Urinary bladder (tissue), 4 donors: ENCODE measurements around the gene CTU2. TPM values are rescaled to one million over a fixed set of nuclear protein-coding genes. Genes with fewer than 3 reads are reported as not detected.

Source experiments
- DNase-seq: peaks from one replicate; pipeline ENCODE4 v3.0.0-alpha.2; 2015; ENCODE audit errors: extremely low spot score
- H3K27ac ChIP-seq: one replicate; pipeline ENCODE4 v1.5.1; 2013; ENCODE audit warnings: low read depth, mild to moderate bottlenecking, moderate library complexity
- H3K36me3 ChIP-seq: one replicate; pipeline ENCODE4 v1.6.1; 2013; ENCODE audit warnings: mild to moderate bottlenecking, moderate library complexity; ENCODE audit not compliant: insufficient read depth
- H3K4me1 ChIP-seq: one replicate; pipeline ENCODE4 v1.6.1; 2013; ENCODE audit warnings: mild to moderate bottlenecking, moderate library complexity; ENCODE audit not compliant: insufficient read depth
- H3K4me3 ChIP-seq: one replicate; pipeline ENCODE4 v1.5.1; 2013; ENCODE audit warnings: low read depth, low read length
- WGBS: extraction: QIAGEN DNeasy Blood & Tissue Kit; methylation state at CpG from one replicate; pipeline ENCODE4 v1.1.7; 2013; 5-methylcytosine and 5-hydroxymethylcytosine counted together
- polyA plus RNA-seq: library from polyadenylated mRNA; stranded (reverse); fragments of 200-250 nt; gene quantifications from one replicate; pipeline ENCODE4 v1.2.3, GENCODE V29; 2013
- total RNA-seq: library from RNA; depleted of rRNA; stranded (reverse); fragments of >200 nt; gene quantifications from one replicate; pipeline ENCODE4 v1.2.3, GENCODE V29; 2014
- donor health status: healthy with polysubstance abuse.
- donor health status: healthy.

Gene CTU2
- total and polyA plus RNA-seq, 2 donors, result 6.8 to 15.4 TPM

DNA sequence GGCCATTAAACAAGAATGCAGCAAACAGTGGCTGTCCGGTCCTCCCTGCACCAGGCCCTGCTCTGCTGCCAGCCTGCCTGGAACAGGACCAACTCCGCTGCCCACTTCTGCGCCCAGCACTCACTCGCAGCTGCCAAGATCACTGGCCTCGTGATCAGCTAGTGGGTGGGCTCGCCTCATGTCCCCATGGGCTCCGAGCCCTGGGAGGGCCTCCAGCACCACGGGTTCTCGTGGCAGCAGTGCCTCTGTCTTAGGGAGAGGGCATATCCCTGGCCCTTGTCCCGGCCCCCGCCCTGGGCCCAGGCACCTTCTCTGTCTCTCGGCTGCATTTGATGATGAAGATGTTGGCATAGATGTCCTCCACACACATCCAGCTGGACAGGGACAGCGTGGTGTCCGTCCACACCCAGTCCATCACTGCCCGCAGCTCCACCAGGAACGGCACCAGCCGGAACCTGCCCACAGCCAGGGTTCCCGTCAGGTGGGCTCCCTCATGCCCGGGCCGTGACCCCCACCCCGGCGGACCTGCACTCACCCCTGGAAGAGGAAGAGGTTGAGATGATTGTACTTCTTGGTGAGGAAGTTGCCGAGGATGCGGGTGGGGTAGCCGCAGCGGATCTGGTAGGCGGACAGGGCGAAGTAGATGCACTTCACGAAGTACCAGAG, 13.1 kb downstream of the CTU2 start:
- no peak for DNase-seq
- H3K27ac ChIP-seq, result no peak overlapping the region
- H3K4me3 ChIP-seq, result no peak overlapping the region
- WGBS, result 89% methylated on average over 29 of the region's 29 CpGs
- no peaks in the 10 kb centered on the region for H3K4me1 ChIP-seq
- H3K36me3 ChIP-seq, result peaks cover 18% of the 10 kb centered on the region

DNA sequence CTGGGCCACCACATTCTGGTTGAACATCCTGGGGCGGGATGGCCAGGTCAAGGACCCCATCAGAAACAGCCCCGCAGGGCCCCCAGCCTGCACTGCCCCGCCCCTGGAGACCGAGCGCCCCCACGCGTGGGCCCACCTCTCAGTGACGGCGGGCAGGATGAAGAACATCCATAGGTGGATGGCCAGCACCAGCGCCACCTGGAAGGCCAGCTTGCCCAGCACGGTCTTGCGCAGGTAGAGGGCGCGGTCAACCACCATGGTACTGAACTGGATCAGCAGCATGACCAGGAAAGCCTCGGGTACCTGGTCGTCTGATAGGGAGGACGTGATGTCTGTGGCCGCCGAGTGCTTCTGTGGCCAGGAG, 13.6 kb downstream of the CTU2 start:
- H3K36me3 ChIP-seq, result peaks cover 16% of the 10 kb centered on the region

DNA sequence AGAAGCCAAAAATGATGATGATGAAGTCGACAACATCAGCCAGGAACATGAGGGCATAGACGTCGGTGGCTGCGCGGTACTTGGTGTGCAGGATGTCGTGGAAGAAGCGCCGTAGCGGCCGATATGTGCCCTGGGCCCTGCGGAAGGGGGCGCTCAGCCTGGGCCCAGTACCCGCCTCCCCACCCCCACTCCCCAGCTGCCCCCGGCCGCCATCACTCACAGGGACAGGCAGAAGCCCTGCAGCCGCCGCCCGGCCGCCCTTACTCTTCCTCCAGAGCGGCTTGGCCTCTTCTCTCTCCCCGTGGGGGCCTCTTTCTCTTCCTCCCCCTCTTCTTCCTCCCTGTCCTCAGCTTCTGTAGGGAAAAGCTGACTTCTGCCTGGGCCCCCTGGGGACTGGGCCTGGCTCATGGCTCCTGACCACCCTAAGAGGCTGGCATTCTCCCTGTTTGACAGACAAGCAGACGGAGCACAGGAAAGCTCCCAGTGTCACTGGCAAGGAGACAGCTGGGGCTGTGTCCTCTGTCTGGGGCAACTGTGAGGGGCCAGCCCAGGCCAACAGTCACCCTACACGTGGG, 14.2 kb downstream of the CTU2 start:
- no peaks in the 10 kb centered on the region for H3K4me1 ChIP-seq
- WGBS, result 91% methylated on average over 23 of the region's 23 CpGs
- H3K36me3 ChIP-seq, result peaks cover 15% of the 10 kb centered on the region
- no peak overlapping the region for H3K4me3 ChIP-seq
- H3K27ac ChIP-seq, result no peak overlapping the region
- DNase-seq, result no peak

More for the DNA sequence above, 13.6 kb downstream of the CTU2 start:
- Histone ChIP-seq H3K27ac (no peak overlapping the region), H3K4me3 (no peak overlapping the region), H3K4me1 (no peaks in the 10 kb centered on the region)
- WGBS, result 94% methylated on average over 19 of the region's 19 CpGs
- no peak for DNase-seq

DNA sequence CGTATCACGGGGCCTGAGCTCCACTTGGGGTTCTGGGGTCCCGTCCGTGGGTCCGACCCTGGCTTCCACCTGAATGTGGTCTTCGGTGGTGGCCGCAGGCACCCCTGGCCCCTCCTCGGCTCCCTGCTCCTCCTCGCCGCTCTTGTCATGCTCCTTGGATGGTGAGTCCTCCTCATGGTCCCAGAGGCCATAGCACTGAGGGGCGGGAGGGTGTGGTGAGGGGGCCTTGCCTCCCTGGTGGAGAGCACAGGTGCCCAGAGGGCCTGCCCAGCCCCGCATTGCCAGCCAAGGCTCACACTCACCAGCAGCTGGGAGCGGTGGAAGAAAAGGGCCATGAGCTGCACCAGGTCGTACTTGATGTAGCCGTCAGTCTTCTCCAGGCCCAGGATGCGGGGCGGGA, 14.9 kb downstream of the CTU2 start:
- Histone ChIP-seq H3K4me3 (no peak overlapping the region), H3K4me1 (no peaks in the 10 kb centered on the region), H3K36me3 (peaks cover 17% of the 10 kb centered on the region), H3K27ac (no peak overlapping the region)
- DNase-seq, result no peak
- WGBS, result 95% methylated on average over 17 of the region's 17 CpGs

DNA sequence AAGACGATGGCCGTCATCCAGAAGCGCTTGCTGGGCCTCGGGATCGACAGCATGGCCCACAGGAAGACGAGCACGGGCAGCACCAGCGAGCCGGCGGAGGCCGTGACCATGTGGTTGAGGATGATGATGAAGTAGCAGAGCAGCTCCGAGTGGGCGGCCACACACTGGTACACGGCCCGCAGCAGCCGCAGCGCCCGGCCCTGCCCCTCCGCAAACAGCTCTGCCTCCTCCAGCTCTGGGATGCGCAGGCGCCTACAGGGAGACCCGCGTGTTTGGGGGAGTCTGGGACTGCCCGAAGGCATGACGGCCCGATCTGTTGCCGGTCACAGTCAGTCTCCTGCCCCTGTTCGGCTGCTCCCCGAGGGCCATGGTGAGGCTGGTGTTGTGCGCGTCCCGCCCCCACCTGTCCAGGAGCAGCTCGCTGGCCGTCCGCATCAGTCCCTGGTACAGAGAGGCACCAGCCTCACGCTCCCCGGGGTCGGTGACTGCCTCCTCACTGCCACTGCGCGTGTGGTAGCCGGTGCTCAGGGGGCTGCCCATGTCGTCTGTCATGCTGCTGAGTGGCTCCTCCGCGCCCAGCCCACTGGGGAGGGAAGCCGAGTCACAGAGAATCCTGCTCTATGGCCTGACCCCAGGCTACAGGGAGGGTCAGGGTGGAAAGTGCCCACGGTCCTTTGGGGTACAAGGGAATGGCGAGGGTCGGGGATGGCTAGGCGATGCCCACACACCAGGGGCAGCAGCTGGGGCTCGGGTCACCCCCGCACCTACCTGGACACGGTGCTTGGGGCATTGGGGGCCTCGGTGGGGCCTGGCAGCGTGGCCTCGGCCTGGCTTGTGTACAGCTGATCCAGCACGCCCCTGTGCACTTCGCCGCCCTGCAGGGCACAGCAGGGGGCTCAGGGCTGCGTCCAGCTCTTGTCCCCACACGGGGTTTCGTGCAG, 15.8 kb downstream of the CTU2 start:
- no peak overlapping the region for H3K27ac ChIP-seq
- H3K4me3 ChIP-seq, result no peak overlapping the region
- H3K4me1 ChIP-seq, result no peaks in the 10 kb centered on the region
- WGBS, result 95% methylated on average over 61 of the region's 61 CpGs
- DNase-seq, result no peak
- H3K36me3 ChIP-seq, result peaks cover 15% of the 10 kb centered on the region

DNA sequence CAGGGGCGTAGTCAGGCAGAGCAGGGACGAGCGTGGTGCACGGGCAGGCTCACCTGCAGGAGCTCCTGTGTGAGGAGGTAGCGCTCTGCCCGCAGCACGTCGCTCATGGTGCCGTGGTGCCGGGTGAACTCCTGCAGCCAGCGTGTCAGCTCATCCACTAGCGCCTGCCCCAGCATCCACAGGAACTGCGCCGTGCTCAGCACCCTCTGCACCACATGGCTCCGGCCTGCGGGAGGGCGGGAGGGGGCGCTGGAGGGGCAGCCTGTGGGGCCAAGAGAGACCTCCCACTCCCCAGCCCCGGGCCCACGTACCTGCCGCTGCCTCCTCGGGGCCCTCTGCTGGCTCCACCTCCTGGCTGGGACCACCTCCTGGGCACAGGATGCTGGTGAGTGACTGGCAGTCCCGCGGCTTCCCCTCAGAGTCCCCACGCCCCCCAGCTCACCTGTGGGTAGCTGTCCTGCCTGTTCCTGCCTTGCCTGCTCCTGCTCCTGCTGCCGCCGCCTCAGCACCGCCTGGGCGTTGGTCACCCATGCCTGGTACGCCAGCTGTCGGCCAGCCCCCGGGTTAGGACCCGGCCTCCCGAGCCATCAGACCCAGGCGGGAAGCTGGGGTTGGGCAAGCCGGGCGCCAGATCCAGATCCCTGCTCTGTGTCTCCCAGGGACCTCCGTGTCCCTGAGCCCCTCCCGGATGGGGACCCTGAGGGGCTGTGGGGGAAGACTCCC, 16.6 kb downstream of the CTU2 start:
- Histone ChIP-seq H3K4me3 (no peak overlapping the region), H3K27ac (no peak overlapping the region), H3K4me1 (no peaks in the 10 kb centered on the region), H3K36me3 (peaks cover 15% of the 10 kb centered on the region)
- no peak for DNase-seq
- WGBS, result 91% methylated on average over 39 of the region's 39 CpGs

DNA sequence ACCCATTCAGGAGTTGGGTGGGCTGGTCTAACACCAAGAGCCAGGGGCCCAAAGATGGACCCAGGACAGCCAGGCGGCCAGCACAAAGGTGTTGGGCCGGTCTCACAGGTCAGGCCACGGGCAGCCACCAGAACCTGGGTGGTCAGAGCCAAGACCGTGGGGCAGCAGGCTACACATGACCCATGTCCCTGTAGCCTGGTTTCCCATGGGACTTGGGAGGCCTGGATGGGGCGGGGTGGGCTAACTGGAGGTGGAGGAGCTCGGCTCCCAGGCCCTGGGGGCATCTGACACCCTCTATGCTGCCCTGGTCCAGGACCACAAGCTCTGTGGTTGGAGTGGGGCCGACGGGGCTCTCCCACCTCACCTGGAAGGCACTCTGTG, 17.2 kb downstream of the CTU2 start:
- no peak overlapping the region for H3K27ac ChIP-seq
- DNase-seq, result no peak
- H3K4me3 ChIP-seq, result no peak overlapping the region
- H3K36me3 ChIP-seq, result peaks cover 15% of the 10 kb centered on the region
- WGBS, result 89% methylated on average over 8 of the region's 8 CpGs
- no peaks in the 10 kb centered on the region for H3K4me1 ChIP-seq

DNA sequence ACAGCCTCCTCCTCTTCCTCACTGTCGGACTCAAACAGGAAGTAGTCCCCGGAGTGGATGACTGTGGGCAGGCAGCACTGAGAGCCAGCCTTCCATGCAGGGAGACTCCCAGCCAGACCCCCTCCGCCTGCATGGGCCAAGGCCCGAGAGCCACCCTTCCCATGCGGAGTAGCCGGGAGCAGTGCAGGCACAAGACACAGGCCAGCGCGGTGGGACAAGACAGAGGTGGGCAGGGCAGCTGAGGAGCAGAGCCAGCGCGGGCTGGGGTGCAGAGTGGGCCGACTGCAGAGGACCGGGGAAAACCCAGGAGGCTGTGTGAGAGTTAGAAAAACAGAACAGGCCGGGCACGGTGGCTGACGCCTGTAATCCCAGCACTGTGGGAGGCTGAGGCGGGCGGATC, 17.6 kb downstream of the CTU2 start:
- no peak for DNase-seq
- Histone ChIP-seq H3K36me3 (peaks cover 15% of the 10 kb centered on the region), H3K4me3 (no peak overlapping the region), H3K27ac (no peak overlapping the region), H3K4me1 (no peaks in the 10 kb centered on the region)
- 91% methylated on average over 17 of the region's 17 CpGs for WGBS

DNA sequence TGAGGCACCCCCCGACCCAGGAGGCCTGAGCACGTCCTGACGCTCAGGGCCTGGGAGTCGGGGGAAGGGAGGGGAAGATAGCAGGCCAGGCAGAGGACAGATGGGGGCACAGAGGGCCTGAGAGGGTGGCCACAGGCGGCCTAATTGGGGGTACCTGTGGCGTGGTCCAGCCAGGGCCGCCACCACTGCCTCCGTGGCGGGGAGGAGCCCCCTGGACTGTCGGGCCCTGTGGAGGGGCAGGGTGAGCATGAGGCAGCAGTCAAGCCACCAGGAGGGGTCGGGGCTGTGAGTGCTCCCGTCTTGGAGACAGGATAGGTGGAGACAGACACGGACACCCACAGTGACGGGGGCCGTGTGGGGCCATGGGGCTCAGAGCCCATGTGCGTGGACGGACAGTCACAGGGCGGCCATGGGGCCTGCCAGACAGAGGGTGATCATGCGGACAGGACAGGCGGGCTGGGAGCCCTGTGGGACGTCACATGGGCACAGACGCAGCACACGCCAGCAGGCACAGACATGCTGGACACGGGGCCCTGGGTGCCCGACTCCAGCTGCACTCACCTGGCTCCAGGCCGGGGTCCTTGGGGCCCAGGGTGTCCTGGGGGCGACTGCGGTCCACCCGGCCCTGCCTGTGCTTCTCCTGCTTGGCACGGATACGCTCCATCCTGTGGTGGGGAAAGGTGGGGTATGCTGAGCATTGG, 18.7 kb downstream of the CTU2 start:
- no peak for DNase-seq
- Histone ChIP-seq H3K27ac (no peak overlapping the region), H3K4me1 (no peaks in the 10 kb centered on the region), H3K4me3 (no peak overlapping the region), H3K36me3 (peaks cover 18% of the 10 kb centered on the region)
- 84% methylated on average over 31 of the region's 31 CpGs for WGBS

DNA sequence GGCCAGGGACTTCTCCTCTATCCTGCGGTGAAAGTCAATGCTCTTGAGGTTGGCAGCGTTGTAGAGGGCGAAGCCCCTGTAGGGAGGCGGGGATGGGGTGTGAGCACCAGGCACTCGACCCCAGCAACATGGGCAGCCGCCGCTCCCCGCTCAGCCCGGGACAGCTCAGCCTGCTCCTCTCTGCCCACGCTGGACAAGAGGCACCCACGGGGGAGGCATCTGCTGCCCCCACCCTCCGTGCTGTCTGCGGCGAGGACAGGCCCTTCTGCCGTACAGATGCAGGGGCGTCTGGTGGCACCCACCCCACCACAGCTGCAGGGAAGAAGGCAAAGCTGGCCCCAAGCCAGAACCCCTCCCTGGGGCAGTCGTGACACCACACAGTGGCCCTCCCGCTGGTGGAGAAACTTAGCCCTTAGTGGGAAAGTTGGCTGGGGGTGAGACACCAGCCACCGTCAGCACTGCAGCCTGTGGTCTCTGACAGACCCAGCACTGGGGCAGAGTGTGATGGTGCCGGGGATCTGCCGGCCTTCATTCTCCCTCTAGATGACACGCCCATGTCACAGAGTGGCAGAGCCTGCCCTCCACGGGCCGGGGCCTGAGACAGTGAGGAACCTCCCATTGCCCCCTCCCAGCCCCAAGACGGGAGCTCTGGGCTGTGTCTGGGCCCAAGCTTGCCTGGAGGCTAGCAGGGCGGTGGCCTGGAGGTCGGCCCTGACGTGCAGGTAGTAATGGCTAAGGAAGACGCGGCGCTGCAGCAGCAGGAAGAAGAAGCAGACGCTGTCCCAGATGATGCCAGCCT, 19.5 kb downstream of the CTU2 start:
- 82% methylated on average over 32 of the region's 32 CpGs for WGBS
- Histone ChIP-seq H3K36me3 (peaks cover 18% of the 10 kb centered on the region), H3K4me1 (no peaks in the 10 kb centered on the region), H3K27ac (no peak overlapping the region), H3K4me3 (no peak overlapping the region)
- no peak for DNase-seq

DNA sequence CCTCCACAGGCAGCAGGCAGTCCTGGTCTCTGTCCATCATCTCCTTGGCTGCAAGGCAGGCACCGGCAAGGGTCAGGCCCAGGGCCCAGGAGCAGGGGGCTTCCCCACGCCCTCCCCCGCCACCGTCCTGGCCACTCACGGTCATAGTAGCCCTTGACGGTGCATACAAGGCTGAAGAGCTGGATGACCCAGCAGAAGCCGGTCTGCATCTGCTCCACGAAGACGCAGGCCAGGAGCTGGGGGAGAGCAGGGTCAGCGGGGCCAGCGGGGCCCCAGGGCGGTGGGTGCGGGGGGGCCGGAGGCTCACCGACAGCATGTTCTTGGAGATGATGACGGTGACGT, 20.1 kb downstream of the CTU2 start:
- Histone ChIP-seq H3K4me3 (no peak overlapping the region), H3K27ac (no peak overlapping the region), H3K4me1 (no peaks in the 10 kb centered on the region), H3K36me3 (peaks cover 18% of the 10 kb centered on the region)
- WGBS, result 81% methylated on average over 17 of the region's 17 CpGs
- DNase-seq, result no peak

DNA sequence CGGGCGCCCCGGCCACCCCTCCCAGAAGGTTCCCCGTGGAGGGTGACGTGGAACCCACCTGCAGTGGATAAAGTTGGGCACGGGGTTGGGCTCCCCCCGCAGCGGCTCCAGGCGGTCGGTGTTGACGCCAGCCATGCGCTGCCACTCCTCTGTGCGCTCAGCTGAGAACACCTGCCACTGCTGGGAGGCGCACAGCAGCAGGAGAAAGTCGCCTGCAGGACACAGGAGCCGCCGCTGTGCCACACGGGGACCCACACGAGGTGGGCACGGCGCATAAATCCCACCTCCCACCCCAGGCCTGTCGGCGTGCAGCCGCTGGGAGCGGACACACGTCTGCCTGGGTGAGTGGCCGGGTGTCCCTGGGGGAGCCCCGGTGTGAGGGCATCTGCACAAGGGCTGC, 20.7 kb downstream of the CTU2 start:
- no peak overlapping the region for H3K4me3 ChIP-seq
- DNase-seq, result no peak
- peaks cover 15% of the 10 kb centered on the region for H3K36me3 ChIP-seq
- no peaks in the 10 kb centered on the region for H3K4me1 ChIP-seq
- WGBS, result 94% methylated on average over 28 of the region's 28 CpGs
- no peak overlapping the region for H3K27ac ChIP-seq
